HEK293 (cell line): ENCODE results near the gene DUSP12.

Source experiments
- CTCF ChIA-PET: fragments of 350-600 bp; formaldehyde crosslinking; extraction: SDS; loops from one replicate; lab custom pipeline; 2021; ENCODE audit warnings: antibody characterized with exemption; lab: Yijun Ruan, JAX
- POLR2A ChIA-PET: fragments of 300-600 bp; formaldehyde crosslinking; extraction: SDS; loops from one replicate; lab custom pipeline; 2020; ENCODE audit warnings: antibody characterized with exemption, inconsistent platforms; lab: Yijun Ruan, JAX
- H3K27ac ChIP-seq: fragments of 200-500 bp; sonication (Bioruptor generic); 2 replicates; pipeline ENCODE4 v1.5.1; 2014; ENCODE audit warnings: low read depth, low read length, control low read depth, inconsistent platforms; ENCODE audit errors: extremely low read depth
- H3K36me3 ChIP-seq, 2 experiments: fragments of 200-500 bp in 1 of 2; sonication (Bioruptor generic) in 1 of 2; 1 replicate in 1 of 2; 2 replicates in 1 of 2; pipeline ENCODE4 v1.5.1; 2014 to 2017; ENCODE audit warnings: inconsistent platforms in 2 of 2, low read length in 2 of 2; ENCODE audit not compliant: control insufficient read depth in 2 of 2, insufficient read depth in 1 of 2
- H3K4me1 ChIP-seq: fragments of 200-500 bp; sonication (Bioruptor generic); 2 replicates; pipeline ENCODE4 v1.5.1; 2014; ENCODE audit warnings: mild to moderate bottlenecking, low read length, inconsistent platforms; ENCODE audit not compliant: control insufficient read depth, insufficient read depth
- H3K4me3 ChIP-seq: 2 replicates; pipeline ENCODE4 v1.5.1; 2011; ENCODE audit warnings: low read depth, mild to moderate bottlenecking, control low read depth, low read length, moderate library complexity
- H3K9me3 ChIP-seq: fragments of 200-500 bp; sonication (Bioruptor generic); 2 replicates; pipeline ENCODE4 v1.5.1; 2014; ENCODE audit warnings: low read depth, low read length, inconsistent platforms; ENCODE audit not compliant: control insufficient read depth, insufficient read depth
- EGR2 ChIP-seq: fragments of 450-650 bp; formaldehyde crosslinking; IDR thresholded peaks from 2 replicates; pipeline ENCODE4 v1.5.1; 2016; ENCODE audit warnings: low read depth, missing biosample characterization, missing genetic modification characterization
- GLIS1 ChIP-seq: fragments of 450-650 bp; formaldehyde crosslinking; IDR thresholded peaks from 2 replicates; pipeline ENCODE4 v1.5.1; 2016; ENCODE audit warnings: missing biosample characterization, missing genetic modification characterization
- INSM2 ChIP-seq: fragments of 450-650 bp; formaldehyde crosslinking; IDR thresholded peaks from 2 replicates; pipeline ENCODE4 v1.5.1; 2016; ENCODE audit warnings: missing biosample characterization, missing genetic modification characterization
- KLF1 ChIP-seq: fragments of 450-650 bp; formaldehyde crosslinking; IDR thresholded peaks from 2 replicates; pipeline ENCODE4 v1.5.1; 2016; ENCODE audit warnings: missing biosample characterization, missing genetic modification characterization
- KLF8 ChIP-seq: fragments of 450-650 bp; formaldehyde crosslinking; IDR thresholded peaks from 2 replicates; pipeline ENCODE4 v1.5.1; 2016; ENCODE audit warnings: missing biosample characterization, missing genetic modification characterization
- PRDM10 ChIP-seq: fragments of 450-650 bp; formaldehyde crosslinking; IDR thresholded peaks from 2 replicates; pipeline ENCODE4 v1.5.1; 2016; ENCODE audit warnings: missing biosample characterization, missing genetic modification characterization
- RBAK ChIP-seq: fragments of 450-650 bp; formaldehyde crosslinking; IDR thresholded peaks from 2 replicates; pipeline ENCODE4 v1.5.1; 2016; ENCODE audit warnings: missing biosample characterization, missing genetic modification characterization
- SP2 ChIP-seq: fragments of 450-650 bp; formaldehyde crosslinking; IDR thresholded peaks from 2 replicates; pipeline ENCODE4 v1.5.1; 2016; ENCODE audit warnings: missing biosample characterization, missing genetic modification characterization
- ZBTB20 ChIP-seq: fragments of 450-650 bp; formaldehyde crosslinking; IDR thresholded peaks from 2 replicates; pipeline ENCODE4 v1.5.1; 2016; ENCODE audit warnings: missing biosample characterization, missing genetic modification characterization
- ZBTB26 ChIP-seq: fragments of 450-650 bp; formaldehyde crosslinking; optimal IDR thresholded peaks from 2 replicates; pipeline ENCODE3; 2016; ENCODE audit warnings: missing biosample characterization, mild to moderate bottlenecking, missing genetic modification characterization
- ZBTB8A ChIP-seq: fragments of 450-650 bp; formaldehyde crosslinking; IDR thresholded peaks from 2 replicates; pipeline ENCODE4 v1.5.1; 2016; ENCODE audit warnings: missing biosample characterization, missing genetic modification characterization
- ZFHX2 ChIP-seq: fragments of 450-650 bp; formaldehyde crosslinking; conservative IDR thresholded peaks from 2 replicates; pipeline ENCODE4 v1.5.1; 2016; ENCODE audit warnings: missing biosample characterization, missing genetic modification characterization
- ZFP41 ChIP-seq: fragments of 450-650 bp; formaldehyde crosslinking; IDR thresholded peaks from 2 replicates; pipeline ENCODE4 v1.5.1; 2016; ENCODE audit warnings: missing biosample characterization, missing genetic modification characterization, borderline replicate concordance
- ZIC2 ChIP-seq: fragments of 450-650 bp; formaldehyde crosslinking; IDR thresholded peaks from 2 replicates; pipeline ENCODE4 v1.5.1; 2016; ENCODE audit warnings: missing biosample characterization, missing genetic modification characterization
- ZNF140 ChIP-seq: fragments of 450-650 bp; formaldehyde crosslinking; IDR thresholded peaks from 2 replicates; pipeline ENCODE4 v1.5.1; 2016; ENCODE audit warnings: missing biosample characterization, missing genetic modification characterization
- ZNF184 ChIP-seq: fragments of 450-650 bp; IDR thresholded peaks from 2 replicates; pipeline ENCODE4 v1.5.1; 2018; ENCODE audit warnings: missing biosample characterization, mild to moderate bottlenecking, missing genetic modification characterization
- ZNF221 ChIP-seq: fragments of 450-650 bp; formaldehyde crosslinking; IDR thresholded peaks from 2 replicates; pipeline ENCODE4 v1.5.1; 2017; ENCODE audit warnings: missing biosample characterization, missing genetic modification characterization, borderline replicate concordance
- ZNF23 ChIP-seq: fragments of 450-650 bp; formaldehyde crosslinking; IDR thresholded peaks from 2 replicates; pipeline ENCODE4 v1.5.1; 2016; ENCODE audit warnings: missing biosample characterization, missing genetic modification characterization, borderline replicate concordance
- ZNF248 ChIP-seq: fragments of 450-650 bp; formaldehyde crosslinking; IDR thresholded peaks from 2 replicates; pipeline ENCODE4 v1.5.1; 2017; ENCODE audit warnings: missing biosample characterization, missing genetic modification characterization
- ZNF335 ChIP-seq: fragments of 450-650 bp; formaldehyde crosslinking; conservative IDR thresholded peaks from 2 replicates; pipeline ENCODE4 v1.5.1; 2016; ENCODE audit warnings: missing biosample characterization, missing genetic modification characterization
- ZNF341 ChIP-seq: fragments of 450-650 bp; formaldehyde crosslinking; IDR thresholded peaks from 2 replicates; pipeline ENCODE4; 2016; ENCODE audit warnings: low read depth, missing biosample characterization, missing genetic modification characterization
- ZNF423 ChIP-seq: fragments of 450-650 bp; formaldehyde crosslinking; IDR thresholded peaks from 2 replicates; pipeline ENCODE4 v1.5.1; 2016; ENCODE audit warnings: missing biosample characterization, missing genetic modification characterization
- ZNF433 ChIP-seq: fragments of 450-650 bp; formaldehyde crosslinking; IDR thresholded peaks from 2 replicates; pipeline ENCODE4 v1.5.1; 2016; ENCODE audit warnings: missing biosample characterization, missing genetic modification characterization, low read depth
- ZNF510 ChIP-seq: fragments of 450-650 bp; formaldehyde crosslinking; IDR thresholded peaks from 2 replicates; pipeline ENCODE4 v1.5.1; 2018; ENCODE audit warnings: mild to moderate bottlenecking, missing genetic modification characterization, missing biosample characterization; ENCODE audit not compliant: insufficient replicate concordance
- ZNF561 ChIP-seq: fragments of 450-650 bp; IDR thresholded peaks from 2 replicates; pipeline ENCODE4 v1.5.1; 2018; ENCODE audit warnings: missing biosample characterization, missing genetic modification characterization, borderline replicate concordance
- ZNF571 ChIP-seq: fragments of 450-650 bp; formaldehyde crosslinking; IDR thresholded peaks from 2 replicates; pipeline ENCODE4 v1.5.0; 2017; ENCODE audit warnings: missing biosample characterization, missing genetic modification characterization
- ZNF639 ChIP-seq: fragments of 450-650 bp; formaldehyde crosslinking; IDR thresholded peaks from 2 replicates; pipeline ENCODE4 v1.5.1; 2016; ENCODE audit warnings: missing biosample characterization, missing genetic modification characterization
- ZNF660 ChIP-seq: fragments of 450-650 bp; IDR thresholded peaks from 2 replicates; pipeline ENCODE4 v1.5.1; 2018; ENCODE audit warnings: missing biosample characterization, mild to moderate bottlenecking, missing genetic modification characterization
- ZNF747 ChIP-seq: fragments of 450-650 bp; formaldehyde crosslinking; IDR thresholded peaks from 2 replicates; pipeline ENCODE4 v1.5.1; 2016; ENCODE audit warnings: missing biosample characterization, missing genetic modification characterization
- ZNF777 ChIP-seq: fragments of 450-650 bp; formaldehyde crosslinking; IDR thresholded peaks from 2 replicates; pipeline ENCODE4 v1.5.1; 2017; ENCODE audit warnings: missing biosample characterization, missing genetic modification characterization, borderline replicate concordance

The DUSP12 gene

GRCh38 chr1:161727256-161727924, 22.2 kb upstream of the DUSP12 start:
- POLR2A ChIA-PET, result interaction anchor here (0.5 to 2.6 kb wide), 8 partner anchors 11 to 115 kb away, joined by 3 to 19 read pairs (median 4); partner anchors contain the start of genes DUSP12 and FCRLA
- peak overlapping the region; percentile 29; the same call in 1 of the 2 replicates for H3K27ac ChIP-seq
- no peaks in the 10 kb centered on the region for H3K36me3 ChIP-seq
- no peaks in the 10 kb centered on the region for H3K9me3 ChIP-seq
- H3K4me3 ChIP-seq, result peak overlapping the region; percentile 62
- no peaks in the 10 kb centered on the region; the same call in 1 of the 2 replicates for H3K4me1 ChIP-seq
- CTCF ChIA-PET, result interaction anchor here (1.1 to 4.0 kb wide), 3 partner anchors 10 to 13 kb away, joined by 3 to 13 read pairs (median 5); no protein-coding TSS in a partner anchor
- TF ChIP-seq ZFP41 (tag by site-specific recombination) (no peak), ZBTB8A (tag by site-specific recombination) (peak; percentile 93), ZFHX2 (tag by site-specific recombination) (peak; percentile 81), ZNF561 (0 out of 2 replicates have a peak, but pooled peaks have one; percentile 12), ZNF184 (tag by site-specific recombination) (no peak), INSM2 (tag by site-specific recombination) (no peak), ZNF23 (tag by site-specific recombination) (no peak), ZIC2 (tag by site-specific recombination) (peak; percentile 46), ZBTB26 (tag by site-specific recombination) (no peak), PRDM10 (peak; percentile 60; the same call in 1 of the 2 replicates), ZNF510 (tag by site-specific recombination) (no peak), KLF8 (no peak), ZNF747 (tag by site-specific recombination) (no peak), ZNF639 (tag by site-specific recombination) (no peak; the same call in 1 of the 2 replicates), SP2 (tag by site-specific recombination) (no peak), GLIS1 (tag by site-specific recombination) (no peak), ZNF571 (no peak), EGR2 (no peak), RBAK (tag by site-specific recombination) (no peak), ZNF335 (tag by site-specific recombination) (no peak), ZNF248 (tag by site-specific recombination) (no peak), ZNF221 (no peak), ZNF433 (tag by site-specific recombination) (no peak), ZNF777 (peak; percentile 72; the same call in 1 of the 2 replicates), KLF1 (tag by site-specific recombination) (peak; percentile 4; the same call in 1 of the 2 replicates), ZNF140 (tag by site-specific recombination) (no peak), ZBTB20 (tag by site-specific recombination) (peak; percentile 15), ZNF341 (no peak), ZNF423 (tag by site-specific recombination) (no peak), ZNF660 (peak; percentile 31; the same call in 1 of the 2 replicates)
